MCF 10A (cell line): ENCODE results near the gene SECTM1. TPM values are rescaled to one million over a fixed set of nuclear protein-coding genes. Genes with fewer than 3 reads are reported as not detected.

ENCODE experiments used
- BruUV-seq: library from RNA; stranded (reverse); fragments of 400-500 nt; replicated peaks from 2 replicates; lab custom pipeline; 2021; lab: Mats Ljungman, UMichigan
- CTCF ChIA-PET: fragments of 300-600 bp; sonication (Branson Sonifier 250); formaldehyde crosslinking; extraction: SDS; loops from one replicate; lab custom pipeline; 2021; ENCODE audit warnings: antibody characterized with exemption, inconsistent platforms; lab: Yijun Ruan, JAX
- POLR2A ChIA-PET: fragments of 300-600, 350-650 bp; sonication (Branson Sonifier 250); formaldehyde crosslinking; extraction: SDS; loops from one replicate; lab custom pipeline; 2020; ENCODE audit warnings: antibody characterized with exemption, inconsistent platforms; lab: Yijun Ruan, JAX
- DNase-seq: peaks from one replicate; pipeline ENCODE4 v3.0.0-alpha.2; 2018; ENCODE audit not compliant: unreplicated experiment
- H3K27ac Mint-ChIP-seq: one replicate; pipeline ENCODE4 v1.8.0; 2022; ENCODE audit warnings: mild to moderate bottlenecking, low read depth, mixed read lengths; ENCODE audit not compliant: unreplicated experiment
- H3K27me3 Mint-ChIP-seq: one replicate; pipeline ENCODE4 v1.8.0; 2022; ENCODE audit warnings: mixed read lengths; ENCODE audit not compliant: insufficient read depth, unreplicated experiment
- H3K36me3 Mint-ChIP-seq: one replicate; pipeline ENCODE4 v1.8.0; 2022; ENCODE audit warnings: mild to moderate bottlenecking, moderate library complexity, mixed read lengths; ENCODE audit not compliant: insufficient read depth, unreplicated experiment
- H3K4me1 Mint-ChIP-seq: one replicate; pipeline ENCODE4 v1.8.0; 2022; ENCODE audit warnings: mixed read lengths; ENCODE audit not compliant: insufficient read depth, unreplicated experiment
- H3K4me3 Mint-ChIP-seq: one replicate; pipeline ENCODE4 v1.8.0; 2022; ENCODE audit warnings: mild to moderate bottlenecking, moderate library complexity, mixed read lengths; ENCODE audit not compliant: unreplicated experiment
- H3K9me3 Mint-ChIP-seq: one replicate; pipeline ENCODE4 v1.8.0; 2022; ENCODE audit warnings: mixed read lengths; ENCODE audit not compliant: unreplicated experiment
- intact Hi-C: fragments of 100-400 bp; cut with micrococcal nuclease; formaldehyde crosslinking; loops from 2 replicates; pipeline ENCODE4 v1.14.1; 2022
- total RNA-seq: library from RNA; stranded (reverse); gene quantifications from 2 replicates; pipeline ENCODE4 v1.2.3, GENCODE V29; 2022
- TF ChIP-seq, protein P1 (sequence below): fragments of 200-600 bp; IDR thresholded peaks from one replicate; pipeline ENCODE4 v1.8.0; 2022; ENCODE audit warnings: antibody characterized with exemption, mild to moderate bottlenecking; ENCODE audit not compliant: unreplicated experiment

The SECTM1 gene
- total RNA-seq, 1 experiment from 2014 or later: 13.4 TPM

DNA sequence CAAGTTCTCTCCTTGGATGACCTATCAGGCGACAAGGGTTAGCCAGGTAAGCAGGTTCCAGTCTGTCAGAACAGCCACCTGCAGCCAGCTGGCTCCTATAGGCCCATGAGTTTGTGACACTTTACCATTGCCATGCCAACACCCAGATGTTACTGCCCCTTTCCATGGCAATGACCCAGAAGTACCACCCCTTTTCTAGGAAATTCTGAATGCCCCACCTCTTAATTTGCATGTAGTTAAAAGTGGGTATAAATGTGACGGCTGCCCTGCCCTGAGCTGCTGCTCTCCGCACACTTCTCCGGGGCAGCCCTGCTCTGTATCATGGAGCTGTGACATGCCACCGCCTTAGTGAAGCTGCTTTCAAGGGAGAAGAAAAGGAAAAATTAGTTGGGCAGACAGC is 10.0 kb upstream of the SECTM1 start:
- no TSS peak for BruUV-seq
- no peak overlapping the region for H3K4me3 Mint-ChIP-seq
- H3K4me1 Mint-ChIP-seq: peaks cover 12% of the 10 kb centered on the region
- ChIA-PET POLR2A (interaction anchor here (0.6 to 1.2 kb wide), 6 partner anchors 11 to 467 kb away, joined by 3 to 4 read pairs (median 3); no protein-coding TSS in a partner anchor), CTCF (interaction anchor here (0.6 kb wide), 1 partner anchor 124 kb away, joined by 4 read pairs; no protein-coding TSS in a partner anchor)
- TF ChIP-seq, protein P1, sequence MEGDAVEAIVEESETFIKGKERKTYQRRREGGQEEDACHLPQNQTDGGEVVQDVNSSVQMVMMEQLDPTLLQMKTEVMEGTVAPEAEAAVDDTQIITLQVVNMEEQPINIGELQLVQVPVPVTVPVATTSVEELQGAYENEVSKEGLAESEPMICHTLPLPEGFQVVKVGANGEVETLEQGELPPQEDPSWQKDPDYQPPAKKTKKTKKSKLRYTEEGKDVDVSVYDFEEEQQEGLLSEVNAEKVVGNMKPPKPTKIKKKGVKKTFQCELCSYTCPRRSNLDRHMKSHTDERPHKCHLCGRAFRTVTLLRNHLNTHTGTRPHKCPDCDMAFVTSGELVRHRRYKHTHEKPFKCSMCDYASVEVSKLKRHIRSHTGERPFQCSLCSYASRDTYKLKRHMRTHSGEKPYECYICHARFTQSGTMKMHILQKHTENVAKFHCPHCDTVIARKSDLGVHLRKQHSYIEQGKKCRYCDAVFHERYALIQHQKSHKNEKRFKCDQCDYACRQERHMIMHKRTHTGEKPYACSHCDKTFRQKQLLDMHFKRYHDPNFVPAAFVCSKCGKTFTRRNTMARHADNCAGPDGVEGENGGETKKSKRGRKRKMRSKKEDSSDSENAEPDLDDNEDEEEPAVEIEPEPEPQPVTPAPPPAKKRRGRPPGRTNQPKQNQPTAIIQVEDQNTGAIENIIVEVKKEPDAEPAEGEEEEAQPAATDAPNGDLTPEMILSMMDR: no peak
- H3K9me3 Mint-ChIP-seq: no peaks in the 10 kb centered on the region
- no peak overlapping the region for H3K27ac Mint-ChIP-seq
- intact Hi-C loops: no loop called here
- no peaks in the 10 kb centered on the region for H3K36me3 Mint-ChIP-seq
- DNase-seq: no peak
- peaks cover 5% of the 10 kb centered on the region for H3K27me3 Mint-ChIP-seq

DNA sequence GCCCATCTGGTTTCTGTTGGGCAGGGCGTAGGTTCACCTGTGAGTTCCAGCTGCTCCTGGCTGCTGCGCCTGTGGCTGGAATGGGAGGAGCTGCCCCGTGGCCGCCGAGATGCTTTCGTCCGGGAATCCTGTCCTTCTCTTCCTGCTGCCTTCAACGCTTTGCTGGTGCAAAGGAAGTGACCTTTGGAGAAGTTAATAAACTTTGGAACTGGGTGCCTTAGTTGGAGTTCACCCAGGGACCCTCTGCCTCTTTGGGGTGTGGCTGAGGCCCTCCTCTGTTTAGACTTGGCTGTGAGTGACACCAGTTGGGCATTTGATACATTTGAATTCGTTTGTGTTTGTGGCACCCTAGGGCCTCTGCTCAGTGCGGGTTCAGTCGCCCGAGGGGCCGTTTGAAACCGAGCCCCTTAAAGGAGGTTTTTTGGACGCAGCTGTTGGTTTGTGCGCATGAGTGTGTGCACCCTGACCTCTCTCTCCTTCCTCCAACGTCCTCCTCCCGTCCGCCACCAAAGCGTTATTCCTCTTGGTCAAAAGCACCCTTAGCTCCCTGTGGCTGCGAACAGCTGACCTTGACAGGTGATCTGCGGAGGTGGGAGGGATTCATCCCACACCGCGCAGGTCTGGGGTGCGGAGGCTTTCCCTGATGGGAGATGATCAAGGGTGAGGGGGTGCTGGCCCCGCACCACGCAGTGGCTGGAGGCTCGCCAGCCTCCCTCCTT is 9.0 kb upstream of the SECTM1 start:
- BruUV-seq: no TSS peak
- ChIA-PET POLR2A (interaction anchor here (0.7 to 1.1 kb wide), 4 partner anchors 10 to 151 kb away, joined by 3 to 6 read pairs (median 3); no protein-coding TSS in a partner anchor), CTCF (no interaction called here)
- no peak for DNase-seq
- Mint-ChIP-seq H3K27me3 (no peaks in the 10 kb centered on the region), H3K9me3 (no peaks in the 10 kb centered on the region), H3K36me3 (no peaks in the 10 kb centered on the region), H3K27ac (no peak overlapping the region), H3K4me1 (peaks cover 13% of the 10 kb centered on the region), H3K4me3 (no peak overlapping the region)
- TF ChIP-seq, protein P1: no peak
- intact Hi-C loops: no loop called here

DNA sequence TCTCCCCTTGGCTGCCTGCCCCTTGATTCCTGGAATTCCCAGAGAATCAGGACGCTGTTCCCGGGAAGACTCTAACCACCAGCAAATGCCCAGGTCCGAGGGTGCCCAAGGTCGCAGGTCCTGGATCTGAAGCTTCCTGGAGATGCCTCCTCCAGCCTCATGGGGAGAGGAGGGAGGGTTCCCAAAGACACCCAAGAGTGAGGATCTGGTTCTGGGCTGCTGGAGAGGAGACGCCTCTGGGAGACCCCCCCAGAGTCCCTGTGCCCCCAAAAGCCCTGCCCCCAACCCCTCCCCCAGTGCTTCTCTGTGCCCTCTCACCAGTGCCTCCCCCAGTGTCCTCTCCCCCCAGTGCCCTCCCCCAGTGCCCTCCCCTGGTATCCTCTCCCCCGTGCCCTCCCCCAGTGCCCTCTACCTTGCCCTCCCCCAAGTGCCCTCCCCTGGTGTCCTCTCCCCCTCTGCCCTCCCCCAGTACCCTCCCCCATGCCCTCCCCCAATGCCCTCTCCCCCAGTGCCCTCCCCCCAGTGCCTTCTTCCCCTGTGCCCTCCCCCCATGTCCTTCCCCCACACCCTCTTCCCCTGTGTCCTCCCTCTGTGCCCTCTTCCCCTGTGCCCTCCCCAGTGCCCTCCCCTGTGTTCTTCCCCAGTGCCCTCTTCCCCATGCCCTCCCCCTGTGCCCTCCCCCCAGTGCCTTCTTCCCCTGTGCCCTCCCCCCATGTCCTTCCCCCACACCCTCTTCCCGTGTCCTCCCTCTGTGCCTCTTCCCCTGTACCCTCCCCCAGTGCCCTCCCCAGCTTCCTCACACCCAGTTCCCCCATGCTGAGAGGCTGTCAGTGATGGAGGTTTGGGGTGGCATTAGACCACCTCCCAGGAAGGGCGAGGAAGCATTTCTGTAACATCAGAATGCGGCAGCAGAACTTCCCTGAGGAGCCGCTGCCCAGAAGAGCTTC is 6.3 kb upstream of the SECTM1 start:
- H3K27ac Mint-ChIP-seq: peak overlapping the region; percentile 93
- intact Hi-C loops: loop anchor here (2.0 kb wide), 1 partner anchor 253 kb away; no protein-coding TSS in a partner anchor
- CTCF ChIA-PET: interaction anchor here (3.0 kb wide), 1 partner anchor 12 kb away, joined by 14 read pairs; no protein-coding TSS in a partner anchor

More for the DNA sequence above, 6.3 kb upstream of the SECTM1 start:
- H3K36me3 Mint-ChIP-seq: peaks cover 6% of the 10 kb centered on the region
- H3K4me3 Mint-ChIP-seq: peak overlapping the region; percentile 63
- H3K4me1 Mint-ChIP-seq: peaks cover 20% of the 10 kb centered on the region
- BruUV-seq: no TSS peak
- no peaks in the 10 kb centered on the region for H3K27me3 Mint-ChIP-seq
- no peaks in the 10 kb centered on the region for H3K9me3 Mint-ChIP-seq
- POLR2A ChIA-PET: interaction anchor here (1.2 to 2.2 kb wide), 5 partner anchors 43 to 252 kb away, joined by 4 to 20 read pairs (median 6); no protein-coding TSS in a partner anchor
- TF ChIP-seq, protein P1: no peak
- no peak for DNase-seq
